Memory B cell (primary cell): ENCODE measurements around the gene RGMA.
A peak's percentile ranks its signal among the peaks of the same experiment; 100 is the strongest.
"Not testable (repeated sequence)": the region's sequence is repeated elsewhere in the genome, so short reads cannot be mapped to it uniquely, and the experiment has no call there.

Experiments used
- ATAC-seq: fragments of 150-1000 bp; cut with Tn5 transposase; 2 replicates; pipeline ENCODE4 v1.10.0; 2021; ENCODE audit warnings: low read depth, mild to moderate bottlenecking, moderate library complexity
- DNase-seq, 2 donors: peaks; one replicate each; pipeline ENCODE4 v3.0.0; 2022; ENCODE audit warnings: low spot score in 2 of 2
- H3K27ac Mint-ChIP-seq: one replicate; pipeline ENCODE4 v1.8.0; 2022; ENCODE audit warnings: mild to moderate bottlenecking, moderate library complexity, mixed read lengths
- H3K27me3 Mint-ChIP-seq: one replicate; pipeline ENCODE4 v1.8.0; 2022; ENCODE audit warnings: mixed read lengths
- H3K36me3 Mint-ChIP-seq: one replicate; pipeline ENCODE4 v1.8.0; 2022; ENCODE audit warnings: mild to moderate bottlenecking, mixed read lengths
- H3K4me1 Mint-ChIP-seq: one replicate; pipeline ENCODE4 v1.8.0; 2022; ENCODE audit warnings: mixed read lengths
- H3K4me3 Mint-ChIP-seq: one replicate; pipeline ENCODE4 v1.8.0; 2022; ENCODE audit warnings: mild to moderate bottlenecking, moderate library complexity, mixed read lengths
- H3K9me3 Mint-ChIP-seq: one replicate; pipeline ENCODE4 v1.8.0; 2022; ENCODE audit warnings: mixed read lengths

The RGMA gene

GRCh38 chr15:93043621-93044300 is 45.2 kb downstream of the RGMA start:
- Mint-ChIP-seq H3K27ac (no peak overlapping the region), H3K9me3 (peaks cover 5% of the 10 kb centered on the region), H3K27me3 (peaks cover 27% of the 10 kb centered on the region), H3K36me3 (peaks cover 5% of the 10 kb centered on the region), H3K4me1 (peaks cover 5% of the 10 kb centered on the region), H3K4me3 (no peak overlapping the region)
- no peak for ATAC-seq
- no peak for DNase-seq

- Mint-ChIP-seq H3K4me3 (no peak overlapping the region), H3K27me3 (peaks cover 25% of the 10 kb centered on the region), H3K27ac (no peak overlapping the region), H3K36me3 (peaks cover 5% of the 10 kb centered on the region), H3K9me3 (peaks cover 5% of the 10 kb centered on the region), H3K4me1 (peaks cover 3% of the 10 kb centered on the region)
- ATAC-seq (no peak), DNase-seq (no peak)
These were observed 46.2 kb downstream of the RGMA start for GRCh38 chr15:93042691-93043378.

- Mint-ChIP-seq H3K9me3 (peaks cover 5% of the 10 kb centered on the region), H3K36me3 (peaks cover 5% of the 10 kb centered on the region), H3K27ac (no peak overlapping the region), H3K27me3 (peaks cover 23% of the 10 kb centered on the region), H3K4me1 (no peaks in the 10 kb centered on the region), H3K4me3 (no peak overlapping the region)
- DNase-seq (no peak), ATAC-seq (no peak)
These were observed 46.8 kb downstream of the RGMA start for GRCh38 chr15:93042211-93042610.

GRCh38 chr15:93041159-93041547 is 47.9 kb downstream of the RGMA start:
- Mint-ChIP-seq H3K36me3 (peaks cover 2% of the 10 kb centered on the region), H3K9me3 (peaks cover 3% of the 10 kb centered on the region), H3K27ac (no peak overlapping the region), H3K27me3 (peaks cover 20% of the 10 kb centered on the region), H3K4me3 (no peak overlapping the region), H3K4me1 (peaks cover 3% of the 10 kb centered on the region)
- DNase-seq (no peak), ATAC-seq (no peak)

- H3K4me3 Mint-ChIP-seq, result no peak overlapping the region
- ATAC-seq (no peak), DNase-seq (no peak)
- peaks cover 20% of the 10 kb centered on the region for H3K27me3 Mint-ChIP-seq
- no peaks in the 10 kb centered on the region for H3K36me3 Mint-ChIP-seq
- H3K9me3 Mint-ChIP-seq, result no peaks in the 10 kb centered on the region
- H3K4me1 Mint-ChIP-seq, result peaks cover 7% of the 10 kb centered on the region
- no peak overlapping the region for H3K27ac Mint-ChIP-seq
These were observed 48.5 kb downstream of the RGMA start for GRCh38 chr15:93040288-93041158.

- ATAC-seq, H3K27ac Mint-ChIP-seq, H3K4me3 Mint-ChIP-seq, H3K9me3 Mint-ChIP-seq, H3K36me3 Mint-ChIP-seq, DNase-seq: not testable (repeated sequence)
- H3K27me3 Mint-ChIP-seq, result peaks cover 20% of the 10 kb centered on the region
- H3K4me1 Mint-ChIP-seq, result peaks cover 10% of the 10 kb centered on the region
These were observed 49.3 kb downstream of the RGMA start for GRCh38 chr15:93039562-93040287.

GRCh38 chr15:93037820-93038705 is 50.9 kb downstream of the RGMA start:
- no peak for ATAC-seq
- peaks cover 10% of the 10 kb centered on the region for H3K4me1 Mint-ChIP-seq
- no peak for DNase-seq
- H3K27ac Mint-ChIP-seq, result no peak overlapping the region
- H3K4me3 Mint-ChIP-seq, result no peak overlapping the region
- no peaks in the 10 kb centered on the region for H3K9me3 Mint-ChIP-seq
- H3K36me3 Mint-ChIP-seq, result no peaks in the 10 kb centered on the region
- H3K27me3 Mint-ChIP-seq, result peaks cover 14% of the 10 kb centered on the region

- no peak for DNase-seq
- Mint-ChIP-seq H3K27me3 (peaks cover 12% of the 10 kb centered on the region), H3K4me3 (no peak overlapping the region), H3K27ac (no peak overlapping the region), H3K9me3 (no peaks in the 10 kb centered on the region), H3K36me3 (no peaks in the 10 kb centered on the region), H3K4me1 (peaks cover 10% of the 10 kb centered on the region)
- no peak for ATAC-seq
These were observed 51.8 kb downstream of the RGMA start for GRCh38 chr15:93036951-93037819.

- H3K27me3 Mint-ChIP-seq, result peaks cover 12% of the 10 kb centered on the region
- no peak overlapping the region for H3K27ac Mint-ChIP-seq
- no peaks in the 10 kb centered on the region for H3K36me3 Mint-ChIP-seq
- ATAC-seq (peak; percentile 76), DNase-seq (peak; percentile 20 to 40)
- no peaks in the 10 kb centered on the region for H3K9me3 Mint-ChIP-seq
- peaks cover 10% of the 10 kb centered on the region for H3K4me1 Mint-ChIP-seq
- H3K4me3 Mint-ChIP-seq, result peak overlapping the region; percentile 22
These were observed 52.8 kb downstream of the RGMA start for GRCh38 chr15:93035953-93036810.

- H3K36me3 Mint-ChIP-seq, result no peaks in the 10 kb centered on the region
- no peaks in the 10 kb centered on the region for H3K9me3 Mint-ChIP-seq
- H3K4me1 Mint-ChIP-seq, result peaks cover 15% of the 10 kb centered on the region
- no peak for ATAC-seq
- H3K4me3 Mint-ChIP-seq, result no peak overlapping the region
- peaks cover 7% of the 10 kb centered on the region for H3K27me3 Mint-ChIP-seq
- H3K27ac Mint-ChIP-seq, result no peak overlapping the region
- DNase-seq, result no peak
These were observed 53.7 kb downstream of the RGMA start for GRCh38 chr15:93035092-93035915.

- H3K4me1 Mint-ChIP-seq, result peaks cover 18% of the 10 kb centered on the region
- H3K4me3 Mint-ChIP-seq, result no peak overlapping the region
- DNase-seq, result no peak
- H3K9me3 Mint-ChIP-seq, result no peaks in the 10 kb centered on the region
- peaks cover 3% of the 10 kb centered on the region for H3K27me3 Mint-ChIP-seq
- no peak overlapping the region for H3K27ac Mint-ChIP-seq
- ATAC-seq, result no peak
- no peaks in the 10 kb centered on the region for H3K36me3 Mint-ChIP-seq
These were observed 54.5 kb downstream of the RGMA start for GRCh38 chr15:93034512-93034911.
